Astrocyte (in vitro differentiated cells and primary cell): ENCODE measurements around the gene CCDC126.

Source experiments
- EZH2 ChIP-seq: IDR thresholded peaks from 2 replicates; pipeline ENCODE4 v1.6.1; 2012; ENCODE audit warnings: mild to moderate bottlenecking, low read length, inconsistent platforms; ENCODE audit not compliant: insufficient read depth
- TF ChIP-seq, protein P1 (sequence below): IDR thresholded peaks from 2 replicates; pipeline ENCODE4 v1.5.1; 2011; ENCODE audit warnings: low read depth, mild to moderate bottlenecking, inconsistent platforms, low read length, moderate library complexity; ENCODE audit not compliant: insufficient read depth

DNA sequence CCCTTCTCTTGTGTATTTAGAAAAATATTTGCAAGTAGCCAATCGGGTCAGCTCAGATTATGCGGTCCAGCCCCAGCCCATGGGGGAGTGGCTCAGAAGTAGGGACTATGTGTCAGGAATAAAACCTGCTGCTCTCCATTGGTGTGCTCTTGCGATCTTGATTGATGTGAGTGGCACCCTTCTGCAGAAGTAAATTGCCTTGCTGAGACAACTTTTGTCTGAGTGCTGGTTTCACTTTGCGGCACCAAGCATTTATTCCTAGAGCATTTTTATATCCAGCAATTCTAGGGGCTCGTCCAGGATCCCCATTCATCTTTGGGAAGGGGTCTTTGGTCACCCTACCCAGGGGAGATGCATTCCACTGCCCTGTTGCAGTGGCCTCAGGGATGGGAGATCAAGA is 56.8 kb downstream of the CCDC126 start:
- TF ChIP-seq, protein P1, sequence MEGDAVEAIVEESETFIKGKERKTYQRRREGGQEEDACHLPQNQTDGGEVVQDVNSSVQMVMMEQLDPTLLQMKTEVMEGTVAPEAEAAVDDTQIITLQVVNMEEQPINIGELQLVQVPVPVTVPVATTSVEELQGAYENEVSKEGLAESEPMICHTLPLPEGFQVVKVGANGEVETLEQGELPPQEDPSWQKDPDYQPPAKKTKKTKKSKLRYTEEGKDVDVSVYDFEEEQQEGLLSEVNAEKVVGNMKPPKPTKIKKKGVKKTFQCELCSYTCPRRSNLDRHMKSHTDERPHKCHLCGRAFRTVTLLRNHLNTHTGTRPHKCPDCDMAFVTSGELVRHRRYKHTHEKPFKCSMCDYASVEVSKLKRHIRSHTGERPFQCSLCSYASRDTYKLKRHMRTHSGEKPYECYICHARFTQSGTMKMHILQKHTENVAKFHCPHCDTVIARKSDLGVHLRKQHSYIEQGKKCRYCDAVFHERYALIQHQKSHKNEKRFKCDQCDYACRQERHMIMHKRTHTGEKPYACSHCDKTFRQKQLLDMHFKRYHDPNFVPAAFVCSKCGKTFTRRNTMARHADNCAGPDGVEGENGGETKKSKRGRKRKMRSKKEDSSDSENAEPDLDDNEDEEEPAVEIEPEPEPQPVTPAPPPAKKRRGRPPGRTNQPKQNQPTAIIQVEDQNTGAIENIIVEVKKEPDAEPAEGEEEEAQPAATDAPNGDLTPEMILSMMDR = no peak
- TF ChIP-seq EZH2 = no peak
